OCI-LY7 (cell line): Measurements from ENCODE around the gene CA12.

ENCODE experiments used
- EZH2phosphoT487 ChIP-seq: fragments of 200-600 bp; sonication (generic); IDR thresholded peaks from 2 replicates; pipeline ENCODE4 v1.6.1; 2018; ENCODE audit warnings: low read depth, borderline replicate concordance, mild to moderate bottlenecking, mixed run types, antibody characterized with exemption, low read length, moderate library complexity, mixed read lengths
- TF ChIP-seq, protein P1 (sequence below): fragments of 200-600 bp; sonication (generic); conservative IDR thresholded peaks from 2 replicates; pipeline ENCODE4 v1.5.1; 2014; ENCODE audit warnings: mild to moderate bottlenecking, antibody characterized with exemption, low read length, moderate library complexity, mixed read lengths

DNA sequence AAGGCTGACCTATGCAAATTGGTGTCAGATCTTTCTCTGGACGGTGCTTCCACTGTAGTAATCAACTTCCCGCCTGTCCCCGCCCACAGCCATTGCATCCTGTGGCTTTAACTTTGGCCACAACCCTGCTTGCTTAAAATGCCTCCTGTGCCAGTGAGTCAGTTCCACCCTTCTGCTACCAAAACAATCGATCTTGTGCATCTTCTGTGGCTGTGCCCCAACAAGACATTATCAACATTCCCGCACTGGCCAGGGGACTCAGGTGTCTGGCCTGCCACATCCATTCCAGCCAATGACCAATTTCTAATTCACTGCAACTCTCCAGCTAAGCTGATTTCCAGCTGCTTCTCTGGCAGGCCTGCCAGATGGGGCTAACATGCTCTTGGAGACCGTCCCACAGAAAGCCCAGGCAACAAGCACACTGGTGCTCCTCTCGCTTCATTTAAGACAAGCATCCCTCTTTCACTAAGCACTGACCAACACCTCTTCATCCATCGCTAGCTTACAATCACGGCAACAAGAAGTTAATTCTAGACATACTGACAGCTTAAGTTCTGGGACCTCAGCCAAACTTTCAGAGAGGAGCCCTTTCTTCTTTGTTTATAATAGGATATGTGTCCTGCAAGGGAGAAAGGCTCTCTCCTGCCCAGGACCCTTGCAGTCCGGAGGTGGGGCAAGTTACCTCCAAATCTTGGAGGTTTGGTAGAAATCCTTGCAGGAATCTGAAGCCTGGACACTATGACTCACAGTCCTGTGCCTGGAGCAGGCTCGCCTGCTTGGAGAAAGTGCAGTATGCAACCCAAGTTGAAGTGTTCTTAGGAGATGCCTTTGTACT, 6.7 kb downstream of the CA12 start:
- TF ChIP-seq, protein P1, sequence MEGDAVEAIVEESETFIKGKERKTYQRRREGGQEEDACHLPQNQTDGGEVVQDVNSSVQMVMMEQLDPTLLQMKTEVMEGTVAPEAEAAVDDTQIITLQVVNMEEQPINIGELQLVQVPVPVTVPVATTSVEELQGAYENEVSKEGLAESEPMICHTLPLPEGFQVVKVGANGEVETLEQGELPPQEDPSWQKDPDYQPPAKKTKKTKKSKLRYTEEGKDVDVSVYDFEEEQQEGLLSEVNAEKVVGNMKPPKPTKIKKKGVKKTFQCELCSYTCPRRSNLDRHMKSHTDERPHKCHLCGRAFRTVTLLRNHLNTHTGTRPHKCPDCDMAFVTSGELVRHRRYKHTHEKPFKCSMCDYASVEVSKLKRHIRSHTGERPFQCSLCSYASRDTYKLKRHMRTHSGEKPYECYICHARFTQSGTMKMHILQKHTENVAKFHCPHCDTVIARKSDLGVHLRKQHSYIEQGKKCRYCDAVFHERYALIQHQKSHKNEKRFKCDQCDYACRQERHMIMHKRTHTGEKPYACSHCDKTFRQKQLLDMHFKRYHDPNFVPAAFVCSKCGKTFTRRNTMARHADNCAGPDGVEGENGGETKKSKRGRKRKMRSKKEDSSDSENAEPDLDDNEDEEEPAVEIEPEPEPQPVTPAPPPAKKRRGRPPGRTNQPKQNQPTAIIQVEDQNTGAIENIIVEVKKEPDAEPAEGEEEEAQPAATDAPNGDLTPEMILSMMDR: no peak
- TF ChIP-seq EZH2phosphoT487: no peak
